Amniotic epithelial cell (primary cell): ENCODE results near the gene TFCP2.

Experiments used
- DNase-seq: peaks from one replicate; pipeline ENCODE4 v3.0.0-alpha.2; 2010; ENCODE audit warnings: low read depth

Gene TFCP2

GRCh38 chr12:51150777-51151176 is 22.2 kb downstream of the TFCP2 start:
- DNase-seq: no peak

DNA sequence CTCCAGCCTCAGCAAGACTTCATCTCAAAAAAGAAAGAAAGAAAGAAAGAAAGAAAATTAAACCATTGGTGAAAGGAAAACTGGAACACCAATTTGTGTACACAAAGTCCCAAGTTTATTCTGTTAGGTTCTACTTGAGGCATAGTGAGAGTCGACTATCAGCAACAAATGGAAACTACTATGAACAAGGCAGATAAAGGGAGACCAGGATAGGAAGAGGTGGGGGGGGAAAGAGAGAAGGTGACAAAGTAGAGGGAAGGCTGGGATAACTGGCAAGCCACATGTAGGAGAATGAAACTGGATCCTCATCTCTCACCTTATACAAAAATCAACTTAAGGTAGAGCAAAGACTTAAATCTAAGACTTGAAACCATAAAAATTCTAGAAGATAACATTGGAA is 25.6 kb downstream of the TFCP2 start:
- DNase-seq: no peak

- no peak for DNase-seq
These were observed 33.6 kb downstream of the TFCP2 start for GRCh38 chr12:51139292-51139844.

- no peak for DNase-seq
These were observed 40.2 kb downstream of the TFCP2 start for GRCh38 chr12:51132693-51133092.

GRCh38 chr12:51131745-51132521 is 41.0 kb downstream of the TFCP2 start:
- no peak for DNase-seq

GRCh38 chr12:51128919-51129318 is 44.0 kb downstream of the TFCP2 start:
- DNase-seq: no peak

- no peak for DNase-seq
These were observed 45.7 kb downstream of the TFCP2 start for GRCh38 chr12:51127050-51127729.

DNA sequence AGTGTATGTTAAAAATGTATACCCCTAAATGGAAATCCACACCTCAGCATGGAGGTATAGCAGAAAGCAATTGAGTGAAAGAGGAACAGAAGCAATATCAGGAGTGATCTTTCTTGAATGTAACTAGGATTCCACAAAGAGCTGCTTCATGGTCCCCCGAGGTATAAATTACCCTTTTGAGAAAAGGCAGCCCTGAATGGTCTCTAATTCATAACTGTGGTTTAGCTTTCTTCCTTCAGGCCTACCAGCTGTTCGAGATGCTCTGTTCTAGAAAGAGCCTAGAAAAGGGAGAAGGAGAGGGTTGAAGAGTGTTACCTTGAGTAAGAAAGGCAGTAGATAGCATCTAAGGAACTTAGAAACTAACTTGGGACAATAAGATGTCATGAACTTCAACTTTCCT is 46.6 kb downstream of the TFCP2 start:
- DNase-seq: no peak

DNA sequence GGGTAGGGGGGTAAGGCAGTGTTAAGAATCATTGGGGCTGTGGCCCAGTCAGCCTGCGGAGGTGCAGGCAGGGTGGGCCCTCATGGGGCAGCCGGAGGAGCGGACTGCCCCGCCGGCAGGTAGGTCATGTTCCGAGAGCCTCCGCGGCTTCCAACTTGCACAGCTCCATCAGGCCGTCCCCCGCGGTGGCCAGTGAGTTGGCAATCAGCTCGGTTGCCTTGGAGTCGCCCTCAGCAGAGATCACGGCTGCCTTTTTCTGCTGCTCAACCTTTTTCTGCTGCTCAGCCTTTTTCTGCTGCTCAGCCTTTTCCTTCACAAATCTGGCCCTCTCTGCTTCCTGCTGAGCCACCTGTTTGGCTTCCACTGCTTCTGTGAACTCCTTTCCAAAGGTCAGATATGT is 48.4 kb downstream of the TFCP2 start:
- no peak for DNase-seq

DNA sequence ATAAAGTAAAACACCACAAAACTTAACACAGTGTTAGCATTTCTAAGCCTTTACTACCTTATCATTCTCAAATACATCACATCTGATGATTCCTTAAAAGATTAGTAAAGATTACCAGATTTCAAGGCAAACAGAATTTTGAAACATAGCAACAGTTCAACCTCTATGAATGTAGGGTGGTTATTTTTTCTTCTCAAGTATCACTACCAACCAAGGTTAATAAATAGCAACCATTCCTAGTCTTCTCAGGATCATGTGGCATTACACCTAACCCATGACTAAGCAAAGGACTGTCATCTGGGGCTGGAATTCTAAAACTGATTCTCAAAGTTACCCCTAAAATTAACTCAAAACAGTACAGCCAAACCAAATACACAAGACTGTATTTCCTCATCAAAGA is 50.1 kb downstream of the TFCP2 start:
- DNase-seq: no peak

DNA sequence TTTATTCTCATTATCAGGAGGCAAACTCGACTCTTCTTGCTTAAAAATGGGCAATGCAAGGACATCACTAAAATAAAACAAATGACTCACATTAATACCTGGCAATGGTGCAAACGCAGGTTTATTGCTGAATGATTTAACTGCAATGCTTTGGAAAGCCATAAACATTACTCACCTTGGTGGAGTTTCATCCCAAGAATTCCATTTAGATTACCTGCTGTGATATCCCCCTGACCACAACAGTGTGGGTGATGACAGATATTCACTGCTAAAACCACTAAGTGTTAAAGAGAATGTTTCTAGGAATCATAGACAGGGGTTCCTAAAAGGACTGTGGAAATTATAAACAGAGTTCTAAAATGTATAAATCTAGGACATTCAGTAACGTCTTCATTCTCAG is 54.2 kb downstream of the TFCP2 start:
- peak; percentile 90 for DNase-seq

DNA sequence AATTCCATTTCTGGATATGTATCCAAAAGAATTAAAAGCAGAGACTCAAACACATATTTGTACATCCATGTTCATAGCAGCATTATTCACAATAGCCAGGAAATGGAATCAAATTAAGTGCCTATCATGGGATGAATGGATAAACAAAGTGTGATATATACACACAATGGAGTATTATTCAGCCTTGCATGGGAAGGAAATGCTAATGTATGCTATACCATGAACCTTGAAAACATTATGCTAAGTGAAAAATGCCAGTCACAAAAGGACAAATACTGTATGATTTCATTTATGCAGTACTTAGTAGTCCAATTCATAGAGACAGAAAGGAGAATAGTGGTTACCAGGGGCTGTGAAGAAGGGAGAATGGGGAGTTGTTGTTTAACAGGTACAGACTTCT is 57.4 kb downstream of the TFCP2 start:
- DNase-seq: no peak

- no peak for DNase-seq
These were observed 64.8 kb downstream of the TFCP2 start for GRCh38 chr12:51108136-51108535.

DNA sequence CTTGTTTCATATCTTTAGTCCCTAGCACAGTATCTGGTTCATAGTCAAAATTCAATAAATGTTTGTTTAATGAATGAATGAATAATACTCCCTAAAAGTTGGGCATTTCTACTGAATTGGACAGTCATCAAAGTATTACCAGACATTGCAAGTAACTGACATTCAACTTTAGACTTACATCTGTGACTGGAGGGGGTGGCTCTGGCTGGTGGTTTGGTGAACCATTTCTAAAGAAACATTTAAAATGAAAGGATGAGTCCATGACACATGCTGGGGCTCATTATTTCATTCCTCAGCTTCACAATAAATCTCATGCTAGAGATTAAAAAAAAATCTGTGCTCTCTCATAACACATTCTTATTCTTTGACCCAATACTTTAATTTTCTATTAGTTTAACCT is 69.0 kb downstream of the TFCP2 start:
- DNase-seq: no peak

- peak; percentile 70 for DNase-seq
These were observed 74.3 kb downstream of the TFCP2 start for GRCh38 chr12:51098611-51099010.

DNA sequence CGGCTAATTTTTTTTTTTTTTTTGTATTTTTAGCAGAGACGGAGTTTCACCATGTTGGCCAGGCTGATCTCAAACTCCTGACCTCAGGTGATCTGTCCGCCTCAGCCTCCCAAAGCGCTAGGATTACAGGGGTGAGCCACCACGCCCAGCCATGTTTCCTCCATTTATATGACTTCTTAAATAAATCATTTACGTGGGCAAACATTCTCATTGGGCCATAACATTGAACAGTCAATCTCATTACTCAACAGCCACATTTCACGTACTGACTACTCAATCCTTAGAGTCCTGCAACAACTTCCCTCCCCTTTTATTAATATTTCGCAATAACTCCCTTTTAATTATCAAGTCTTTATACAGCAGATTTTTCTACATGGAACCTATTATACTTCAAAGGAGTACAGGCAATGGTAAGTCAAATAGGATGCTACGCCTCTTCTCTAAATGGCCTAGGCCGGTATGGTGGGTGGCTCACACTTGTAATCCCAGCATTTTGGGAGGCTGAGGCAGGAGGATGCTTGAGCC is 82.2 kb downstream of the TFCP2 start:
- DNase-seq: no peak

DNA sequence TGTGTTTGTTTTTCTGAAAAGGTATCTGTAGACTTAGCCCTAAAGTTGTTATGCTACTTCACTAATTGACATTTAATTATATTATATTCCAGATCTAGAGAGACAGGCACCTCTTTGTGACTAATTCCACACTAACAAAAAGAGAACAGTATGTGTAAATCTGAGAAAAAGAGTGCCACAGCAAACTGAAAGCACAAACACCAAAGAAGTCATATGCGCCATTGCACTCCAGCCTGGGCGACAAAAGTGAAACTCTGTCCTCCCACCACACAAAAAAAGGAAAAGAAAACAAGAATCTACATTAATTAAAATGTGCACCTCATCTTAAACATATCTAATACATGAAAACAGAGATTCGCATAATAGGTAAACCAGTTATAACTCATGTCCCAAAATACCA is 85.1 kb downstream of the TFCP2 start:
- DNase-seq: no peak

DNA sequence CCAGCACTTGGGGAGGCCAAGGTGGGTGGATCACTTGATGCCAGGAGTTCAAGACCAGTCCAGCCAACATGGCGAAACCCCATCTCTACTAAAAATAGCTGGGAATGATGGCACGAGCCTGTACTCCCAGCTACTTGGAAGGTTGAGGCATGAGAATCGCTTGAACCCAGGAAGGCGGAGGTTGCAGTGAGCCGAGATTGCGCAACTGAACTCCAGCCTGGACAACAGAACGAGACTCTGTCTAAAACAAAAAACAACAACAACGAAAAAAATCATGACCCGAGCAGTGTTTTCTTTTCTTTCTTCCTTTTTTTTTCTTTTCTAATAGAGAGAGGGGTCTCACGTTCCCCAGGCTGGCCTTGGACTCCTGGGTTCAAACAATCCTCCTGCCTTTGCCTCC is 86.0 kb downstream of the TFCP2 start:
- no peak for DNase-seq

GRCh38 chr12:51085757-51086156 is 87.2 kb downstream of the TFCP2 start:
- no peak for DNase-seq

- DNase-seq: peak; percentile 93
These were observed 89.7 kb downstream of the TFCP2 start, which contains the start of gene CSRNP2 for GRCh38 chr12:51083126-51083833. Gene CSRNP2 (minus strand): TSS chr12:51083596. CDS start chr12:51076561, 7,035 bp downstream.

DNA sequence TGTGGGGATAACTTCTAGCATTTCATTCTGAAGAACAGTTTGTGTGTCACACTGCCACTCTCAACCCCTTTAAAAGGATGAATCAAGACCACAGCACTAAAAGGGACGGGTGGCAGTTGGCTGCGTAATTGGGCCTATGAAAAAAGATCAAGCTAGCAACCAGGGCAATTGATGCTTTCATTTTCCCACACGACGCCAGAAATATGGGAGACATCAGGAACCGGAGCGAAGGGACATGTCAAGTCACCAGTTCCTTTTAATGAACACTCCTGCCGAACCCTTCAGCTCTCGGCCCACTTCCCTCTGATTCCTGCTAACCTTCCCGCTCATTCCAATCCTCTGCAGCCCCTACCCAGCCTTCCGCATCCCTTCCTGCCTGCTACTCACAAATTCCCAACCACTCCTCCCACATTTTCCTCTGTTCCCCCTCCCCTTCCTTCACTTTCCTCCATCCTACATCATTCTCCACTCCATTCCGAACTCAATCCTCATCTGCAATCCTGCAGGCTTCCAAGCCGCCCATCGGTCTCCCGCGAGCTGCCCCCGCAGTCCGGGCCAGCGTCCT is 90.3 kb downstream of the TFCP2 start:
- peak; percentile 40 for DNase-seq

DNA sequence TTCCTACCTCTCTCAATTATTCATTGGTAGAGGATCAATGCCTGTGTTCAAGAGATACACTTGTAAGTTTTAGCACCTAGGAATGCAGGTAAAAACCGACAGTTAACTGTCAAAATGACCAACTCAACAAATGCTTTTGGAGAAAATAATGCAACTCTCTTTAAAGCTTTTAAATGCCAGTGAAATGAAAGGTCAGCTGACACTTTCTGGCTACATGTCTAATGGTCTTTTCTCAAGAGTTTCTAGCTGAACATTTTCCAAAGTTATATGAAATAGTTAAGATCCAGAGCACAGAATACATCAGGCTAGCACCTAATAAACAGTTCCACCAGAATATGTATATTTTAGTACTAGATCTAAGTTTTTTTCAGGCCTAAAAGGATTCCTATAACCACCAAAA is 91.5 kb downstream of the TFCP2 start:
- no peak for DNase-seq
